Fibroblast of pulmonary artery (primary cell): Measurements from ENCODE around the gene TENM3.

Experiments used
- DNase-seq: peaks from one replicate; pipeline ENCODE4 v3.0.0-alpha.2; 2010; ENCODE audit warnings: low read depth
- H3K4me3 ChIP-seq: replicated peaks from 2 replicates; pipeline ENCODE4 v1.5.1; 2011; ENCODE audit warnings: low read depth, mild to moderate bottlenecking, control low read depth, low read length, moderate library complexity
- TF ChIP-seq, protein P1 (sequence below): IDR thresholded peaks from 2 replicates; pipeline ENCODE4 v1.5.1; 2011; ENCODE audit warnings: mild to moderate bottlenecking, control low read depth, low read length, inconsistent platforms; ENCODE audit errors: missing control alignments

TENM3 gene

DNA sequence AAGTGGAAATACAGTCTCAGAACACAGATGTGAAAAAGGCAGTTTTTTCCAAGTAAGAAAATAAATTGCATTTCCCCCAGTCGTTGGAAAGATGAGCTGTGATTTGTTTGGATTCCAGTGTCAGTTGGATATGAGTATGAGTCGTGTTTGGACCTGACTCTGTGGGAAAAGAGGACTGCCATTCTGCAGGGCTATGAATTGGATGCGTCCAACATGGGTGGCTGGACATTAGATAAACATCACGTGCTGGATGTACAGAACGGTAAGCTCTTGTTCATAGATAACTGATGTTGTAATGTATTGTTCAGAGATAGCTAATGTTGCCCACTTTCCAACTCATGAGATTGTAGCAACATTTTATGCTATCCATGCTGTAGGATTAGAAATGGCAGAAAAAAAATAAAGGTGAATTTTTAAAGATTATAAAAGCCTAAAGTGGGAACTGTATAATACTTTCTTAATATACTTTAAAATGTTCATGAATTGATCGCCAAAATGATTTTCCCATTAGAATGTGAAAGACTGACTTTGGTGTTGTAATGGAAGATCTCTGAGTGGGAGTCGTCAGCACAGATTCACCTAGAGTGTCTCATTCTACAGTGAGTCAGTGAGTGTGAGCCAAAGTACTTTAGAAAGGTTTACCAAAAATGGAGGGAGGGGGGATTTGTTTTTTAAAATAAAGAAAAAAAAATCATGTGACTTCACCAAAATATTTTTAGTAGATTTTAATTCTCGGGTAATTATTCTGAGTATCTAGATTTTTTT lies 495.3 kb downstream of the TENM3 start:
- DNase-seq = peak; percentile 11
- TF ChIP-seq, protein P1, sequence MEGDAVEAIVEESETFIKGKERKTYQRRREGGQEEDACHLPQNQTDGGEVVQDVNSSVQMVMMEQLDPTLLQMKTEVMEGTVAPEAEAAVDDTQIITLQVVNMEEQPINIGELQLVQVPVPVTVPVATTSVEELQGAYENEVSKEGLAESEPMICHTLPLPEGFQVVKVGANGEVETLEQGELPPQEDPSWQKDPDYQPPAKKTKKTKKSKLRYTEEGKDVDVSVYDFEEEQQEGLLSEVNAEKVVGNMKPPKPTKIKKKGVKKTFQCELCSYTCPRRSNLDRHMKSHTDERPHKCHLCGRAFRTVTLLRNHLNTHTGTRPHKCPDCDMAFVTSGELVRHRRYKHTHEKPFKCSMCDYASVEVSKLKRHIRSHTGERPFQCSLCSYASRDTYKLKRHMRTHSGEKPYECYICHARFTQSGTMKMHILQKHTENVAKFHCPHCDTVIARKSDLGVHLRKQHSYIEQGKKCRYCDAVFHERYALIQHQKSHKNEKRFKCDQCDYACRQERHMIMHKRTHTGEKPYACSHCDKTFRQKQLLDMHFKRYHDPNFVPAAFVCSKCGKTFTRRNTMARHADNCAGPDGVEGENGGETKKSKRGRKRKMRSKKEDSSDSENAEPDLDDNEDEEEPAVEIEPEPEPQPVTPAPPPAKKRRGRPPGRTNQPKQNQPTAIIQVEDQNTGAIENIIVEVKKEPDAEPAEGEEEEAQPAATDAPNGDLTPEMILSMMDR = no peak
- no peak overlapping the region for H3K4me3 ChIP-seq

DNA sequence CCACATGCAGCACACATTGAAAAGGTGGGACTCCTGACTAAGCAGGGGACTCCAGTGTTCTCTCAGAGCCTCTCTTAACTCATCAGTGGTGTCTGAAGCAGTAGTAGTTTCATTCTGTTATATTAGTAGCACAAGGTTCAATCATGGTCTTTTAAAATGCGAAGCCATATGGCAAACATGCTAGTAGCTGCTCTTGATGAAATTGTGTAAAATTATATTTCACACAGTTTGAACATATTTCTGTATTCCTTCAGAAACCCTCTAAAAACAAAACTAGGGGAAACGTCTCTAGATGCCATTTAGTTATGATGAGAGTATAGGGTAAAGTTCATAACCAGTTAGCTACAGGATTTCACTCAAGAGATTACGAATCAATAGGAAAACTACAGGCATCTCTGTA lies 497.1 kb downstream of the TENM3 start:
- no peak overlapping the region for H3K4me3 ChIP-seq
- no peak for DNase-seq
- TF ChIP-seq, protein P1 = no peak

DNA sequence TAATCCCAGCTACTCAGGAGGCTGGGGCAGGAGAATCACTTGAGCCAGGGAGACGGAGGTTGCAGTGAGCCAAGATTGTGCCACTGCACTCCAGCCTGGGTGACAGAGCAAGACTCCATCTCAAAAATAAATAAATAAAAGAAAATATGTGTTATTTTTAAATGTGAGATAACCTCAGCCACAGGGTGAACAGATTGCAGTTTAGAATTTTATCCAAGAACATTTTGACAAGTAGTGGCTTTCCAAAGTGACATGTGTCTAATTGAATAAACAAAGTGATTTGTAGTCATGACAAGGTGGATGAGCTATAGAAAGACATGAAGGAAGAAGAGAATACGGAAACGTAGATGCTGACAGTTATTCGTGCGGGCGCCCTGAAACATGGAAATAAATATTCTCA lies 497.9 kb downstream of the TENM3 start:
- DNase-seq = no peak
- no peak overlapping the region for H3K4me3 ChIP-seq
- TF ChIP-seq, protein P1 = no peak

DNA sequence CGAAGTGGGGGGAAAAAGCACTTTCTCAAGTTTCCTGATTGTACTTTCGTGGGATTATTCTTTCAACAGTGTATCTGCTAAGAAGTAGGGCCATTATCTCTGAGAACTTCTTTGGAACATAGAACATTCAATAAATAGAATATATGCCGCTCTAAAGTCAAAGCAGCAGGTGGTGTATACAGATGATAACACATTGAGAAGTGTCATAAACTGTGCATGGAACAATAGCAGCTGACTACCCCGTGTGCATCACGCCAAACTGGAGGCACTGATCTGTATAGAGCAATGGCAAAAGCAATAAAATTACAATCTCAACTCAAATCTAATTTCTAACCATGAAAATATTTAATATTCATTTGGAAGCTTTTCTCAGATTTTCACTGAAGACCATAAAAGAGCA lies 498.7 kb downstream of the TENM3 start:
- TF ChIP-seq, protein P1 = no peak
- no peak for DNase-seq
- H3K4me3 ChIP-seq = no peak overlapping the region

DNA sequence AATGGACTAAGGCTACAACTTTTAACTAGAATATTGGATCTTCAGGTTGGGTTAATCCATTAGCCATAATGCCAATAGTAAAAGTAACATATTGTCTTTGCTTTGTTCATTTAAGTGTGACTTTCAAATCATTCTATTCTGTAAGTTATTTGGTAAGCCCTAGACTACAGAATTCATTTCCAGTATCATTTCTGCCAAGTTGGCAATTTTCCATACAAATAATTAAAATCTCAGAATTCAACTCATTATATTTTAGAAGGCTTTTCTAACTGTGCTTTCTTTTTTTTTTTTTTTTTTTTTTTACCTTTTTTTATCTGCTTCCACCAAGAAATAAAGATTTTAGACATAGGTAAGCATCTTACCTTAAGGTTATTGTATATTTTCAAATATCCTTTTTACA lies 500.6 kb downstream of the TENM3 start:
- TF ChIP-seq, protein P1 = no peak
- no peak overlapping the region for H3K4me3 ChIP-seq
- no peak for DNase-seq

DNA sequence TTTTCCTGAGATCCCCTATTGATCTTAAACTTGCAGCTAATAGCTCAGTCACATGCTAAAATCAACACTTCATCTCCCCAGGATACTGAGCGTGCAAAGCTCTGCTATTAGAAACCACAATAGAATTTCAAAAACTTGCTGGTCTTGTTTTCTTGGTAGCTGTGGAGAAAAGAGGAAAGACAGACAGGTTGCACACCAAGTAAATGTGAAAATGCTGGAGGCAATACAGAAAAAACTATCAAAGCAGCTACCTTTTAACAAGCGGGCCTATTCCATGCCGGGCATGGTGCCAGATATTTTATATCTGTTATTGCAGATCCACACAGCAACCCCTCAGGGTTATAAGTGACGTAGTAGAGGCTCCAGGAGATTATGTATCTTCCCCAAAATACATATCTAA lies 502.0 kb downstream of the TENM3 start:
- no peak for DNase-seq
- TF ChIP-seq, protein P1 = no peak
- no peak overlapping the region for H3K4me3 ChIP-seq

DNA sequence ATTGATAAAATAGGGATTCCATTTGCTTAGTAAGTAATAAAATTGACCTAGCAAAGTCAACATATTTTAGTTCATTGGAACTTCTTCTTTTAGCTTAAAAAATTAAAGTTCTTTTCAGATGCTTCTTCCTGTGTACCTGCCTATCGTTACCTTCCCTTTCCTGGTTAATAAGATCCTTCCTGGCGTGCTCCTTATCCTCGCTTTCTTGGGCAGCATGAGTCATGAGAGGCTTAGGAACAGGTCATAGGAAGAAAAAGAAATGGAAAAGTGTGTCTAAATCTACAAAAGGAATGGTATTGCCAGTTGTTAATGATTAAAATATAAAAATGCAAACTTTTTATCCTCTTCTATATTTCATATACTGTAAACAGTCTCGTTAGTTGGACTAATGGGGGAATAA lies 503.7 kb downstream of the TENM3 start:
- H3K4me3 ChIP-seq = no peak overlapping the region
- TF ChIP-seq, protein P1 = no peak
- DNase-seq = no peak
